K562 treated with DMSO at 1 percent for 4 hours (cell line): ENCODE measurements around the gene ANKRD9. TPM values are rescaled to one million over a fixed set of nuclear protein-coding genes. Genes with fewer than 3 reads are reported as not detected.

ENCODE experiments used
- total RNA-seq: library from RNA; unstranded; fragments of 300-600 nt; gene quantifications from 2 replicates; pipeline ENCODE4 v1.2.3, GENCODE V29; 2022; ENCODE audit not compliant: insufficient read depth

Gene ANKRD9
- total RNA-seq, result 42.2 and 48.4 TPM in 2 replicates

GRCh38 chr14:102509746-102510615 is at the start of gene ANKRD9:
Gene ANKRD9, minus strand, starts transcription at chr14:102509776. Its CDS starts 1,887 bp downstream, at chr14:102507889.

Other genes starting within 250 kb of the ANKRD9 start
- 4.3 and 5.3 TPM in 2 replicates for gene MOK, start 204.6 kb downstream of the ANKRD9 start, total RNA-seq
- 3.9 and 5.7 TPM in 2 replicates for gene ZNF839, start 190.0 kb downstream of the ANKRD9 start, total RNA-seq
- 28.0 and 32.0 TPM in 2 replicates for gene CINP, start 146.9 kb downstream of the ANKRD9 start, total RNA-seq
- 2.8 and 3.5 TPM in 2 replicates for gene TECPR2, start 146.8 kb downstream of the ANKRD9 start, total RNA-seq
- gene RCOR1, start 82.9 kb upstream of the ANKRD9 start, total RNA-seq, result 16.0 and 19.5 TPM in 2 replicates